Stimulated activated CD8-positive, alpha-beta memory T cell treated with anti-CD3 and anti-CD28 coated beads, Interleukin-12 subunit alpha, Interleukin-12 subunit beta, amount 100 ng/mL, for 1 hour (primary cell): ENCODE data around the gene SYT2.
"Not testable (repeated sequence)": the region's sequence is repeated elsewhere in the genome, so short reads cannot be mapped to it uniquely, and the experiment has no call there.

ENCODE experiments used
- DNase-seq: peaks from one replicate; pipeline ENCODE4 v3.0.0-alpha.2; 2020; ENCODE audit warnings: low read depth

The SYT2 gene

GRCh38 chr1:202571719-202572339 is 138.4 kb downstream of the SYT2 start:
- DNase-seq = no peak

DNA sequence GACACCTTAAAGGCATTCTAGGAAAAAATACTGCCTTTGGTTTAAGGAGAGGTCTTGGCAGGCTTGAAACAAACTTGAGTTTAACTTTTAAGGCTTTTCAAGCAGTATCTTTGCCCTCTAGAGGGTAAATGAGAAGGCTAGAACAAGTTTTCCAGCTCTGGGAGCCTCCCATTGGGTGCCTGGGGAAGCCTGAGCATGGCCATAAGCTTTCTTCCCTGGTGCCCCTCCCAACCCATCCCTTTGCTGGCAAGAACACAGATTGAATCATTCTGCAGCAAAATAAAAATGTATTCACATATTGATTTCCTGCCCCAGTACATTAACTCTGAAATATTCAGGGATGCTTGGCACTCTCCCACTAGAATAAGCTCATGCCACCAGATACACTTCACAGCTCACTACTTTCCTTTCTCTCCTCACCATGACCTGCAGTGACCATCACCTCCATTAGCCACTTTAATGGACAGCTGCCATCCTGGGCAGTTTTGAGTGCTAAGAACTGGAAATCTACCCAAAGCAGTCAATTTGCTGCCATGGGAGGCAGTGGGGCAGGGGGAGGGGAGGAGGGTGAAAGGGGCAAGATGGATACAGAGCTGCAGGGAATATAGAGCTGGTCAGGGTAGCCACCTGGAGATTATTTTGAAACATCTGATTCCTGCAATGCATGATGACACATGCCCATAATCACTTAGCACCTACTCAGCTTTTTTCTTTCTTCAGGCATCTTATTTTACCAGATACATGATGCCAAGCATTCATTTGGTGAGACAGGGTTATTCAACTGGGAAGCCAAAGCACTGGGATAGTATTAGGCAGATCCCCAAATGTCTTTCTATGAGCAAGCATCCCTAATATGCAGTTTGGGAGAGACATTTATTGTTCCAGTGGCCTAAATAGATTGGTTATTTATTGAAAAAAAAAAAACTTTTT is 140.6 kb downstream of the SYT2 start:
- no peak for DNase-seq

- no peak for DNase-seq
Measured at GRCh38 chr1:202568826-202569225, 141.4 kb downstream of the SYT2 start.

DNA sequence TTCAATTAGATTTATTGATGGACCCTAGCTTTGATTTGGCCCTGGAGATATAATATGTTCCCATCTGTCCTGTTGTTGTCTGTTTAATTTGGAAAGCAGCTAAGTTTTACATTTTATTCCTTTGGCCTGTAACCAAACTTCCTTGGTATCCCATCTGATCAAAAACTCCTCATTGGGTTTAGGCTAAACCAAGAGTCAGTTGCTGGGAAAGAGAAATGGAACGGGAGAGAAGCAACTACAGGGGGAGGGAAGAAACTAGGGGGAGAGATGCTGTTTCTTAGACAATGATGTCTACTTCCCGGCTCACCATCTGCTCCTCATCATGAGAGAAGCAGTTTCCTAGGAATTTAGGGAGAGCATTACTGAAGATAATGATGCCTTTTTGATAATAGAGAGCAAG is 141.8 kb downstream of the SYT2 start:
- DNase-seq = no peak

DNA sequence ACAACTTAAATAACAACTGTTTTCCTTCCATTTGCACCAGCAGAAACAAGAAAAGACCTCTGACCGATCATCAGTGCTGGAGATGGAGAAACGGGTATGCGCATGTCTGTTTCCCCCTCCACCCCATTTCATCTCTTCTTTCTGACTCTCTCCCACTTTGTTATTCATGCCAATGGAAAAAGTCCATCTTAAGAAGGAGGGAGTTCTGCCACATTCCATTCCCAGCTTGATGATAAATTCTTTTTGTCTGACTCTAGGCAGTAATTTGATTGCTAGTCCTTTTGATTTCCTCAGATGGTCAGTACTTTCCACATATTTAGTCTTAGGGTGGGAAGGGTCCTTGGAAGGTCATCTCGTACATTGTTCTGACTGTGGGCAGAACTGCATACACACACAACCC is 142.5 kb downstream of the SYT2 start:
- no peak for DNase-seq

GRCh38 chr1:202565890-202566602 is 144.2 kb downstream of the SYT2 start:
- DNase-seq = no peak

DNA sequence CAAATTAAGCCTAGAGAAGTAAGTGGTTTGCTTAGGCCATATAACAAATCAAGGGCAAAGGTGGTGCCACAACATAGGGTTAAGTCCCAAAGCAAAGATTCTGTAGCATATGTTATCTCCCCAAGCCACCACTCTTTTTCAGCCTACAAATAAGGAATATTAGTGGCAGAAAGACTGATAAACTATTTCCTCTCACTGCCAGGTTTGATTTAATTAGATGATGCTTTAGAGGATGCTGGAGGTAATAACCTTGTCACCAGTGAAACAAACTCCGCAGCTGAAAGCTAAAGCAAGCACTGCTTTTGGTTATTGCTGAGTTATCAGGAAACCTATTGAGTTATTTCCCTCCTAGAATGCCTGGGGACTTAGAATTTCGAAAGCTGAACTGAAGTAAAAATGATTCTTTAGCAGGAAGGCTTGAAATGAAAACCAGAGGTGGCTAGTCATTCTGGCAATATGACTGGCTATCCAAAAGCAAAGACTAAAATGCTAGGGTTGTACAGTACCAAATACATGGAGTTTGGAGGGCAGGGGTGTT is 145.2 kb downstream of the SYT2 start:
- no peak for DNase-seq

DNA sequence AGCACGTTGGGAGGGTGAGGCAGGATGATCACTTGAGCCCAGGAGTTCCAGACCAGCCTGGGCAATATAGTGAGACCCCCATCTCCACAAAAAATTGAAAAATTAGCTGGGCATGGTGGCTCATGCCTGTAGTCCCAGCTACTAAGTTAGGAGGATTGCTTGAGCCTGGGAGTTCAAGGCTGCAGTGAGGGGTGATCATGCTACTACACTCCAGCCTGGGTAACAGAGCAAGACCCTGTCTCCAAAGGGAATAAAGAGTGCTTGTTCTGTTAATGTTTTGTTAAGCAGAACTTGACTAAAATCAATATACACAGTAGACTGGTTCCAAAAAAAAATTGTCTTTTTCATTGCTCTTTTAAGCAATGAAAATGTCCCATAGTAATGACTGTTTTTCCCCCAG is 146.4 kb downstream of the SYT2 start:
- DNase-seq = no peak

GRCh38 chr1:202562444-202563060 is 147.7 kb downstream of the SYT2 start:
- no peak for DNase-seq

DNA sequence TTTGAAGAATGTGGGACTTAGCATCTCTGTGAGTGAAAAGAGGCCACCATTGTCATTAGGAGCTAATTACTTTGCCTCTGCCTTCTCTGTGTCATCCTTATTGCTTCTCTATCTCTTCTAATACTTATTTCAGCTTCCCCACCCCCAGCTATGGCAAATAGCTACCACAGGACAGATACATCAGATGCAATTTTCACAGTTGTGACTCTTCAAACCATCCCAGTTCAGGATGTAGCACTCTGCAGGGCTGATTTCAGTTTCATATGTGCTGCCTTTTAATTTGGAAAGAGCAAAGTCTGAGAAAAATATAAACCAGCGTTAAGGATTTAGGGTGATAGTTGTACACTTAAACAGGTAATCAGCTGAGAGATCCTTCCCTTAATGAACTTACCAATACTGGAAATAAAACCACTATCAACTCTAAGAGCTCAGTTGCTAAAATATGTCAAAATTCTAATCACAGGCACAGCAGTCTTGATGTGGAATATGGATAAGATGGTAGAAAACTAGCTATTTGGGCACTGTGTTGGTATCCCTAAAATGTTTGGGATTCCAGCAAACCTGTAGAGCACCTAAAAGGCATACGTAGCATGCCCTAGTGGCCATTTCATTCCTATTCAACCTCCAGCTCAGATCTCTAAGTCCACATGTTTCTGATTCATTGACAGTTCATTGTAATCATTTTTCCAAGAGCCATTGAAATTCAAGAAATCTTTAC is 148.4 kb downstream of the SYT2 start:
- DNase-seq = no peak

DNA sequence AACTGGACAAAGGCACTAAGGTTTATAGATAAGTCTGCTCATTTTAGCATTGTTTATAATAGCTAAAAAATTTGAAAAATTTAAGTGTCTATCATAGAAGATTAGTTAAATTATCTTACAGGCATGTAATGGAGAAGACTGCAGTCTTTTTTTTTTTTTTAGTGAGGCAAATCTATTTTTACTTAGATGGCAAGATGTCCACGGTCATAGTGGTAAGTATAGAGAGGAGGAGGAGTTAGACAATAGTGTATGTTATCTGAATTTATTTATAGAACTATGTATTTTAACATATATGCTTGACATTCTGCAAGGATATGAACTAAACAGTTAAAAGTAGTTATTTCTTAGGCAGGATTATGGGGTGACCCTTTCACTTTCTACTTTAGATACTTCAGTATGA is 149.0 kb downstream of the SYT2 start:
- no peak for DNase-seq

DNA sequence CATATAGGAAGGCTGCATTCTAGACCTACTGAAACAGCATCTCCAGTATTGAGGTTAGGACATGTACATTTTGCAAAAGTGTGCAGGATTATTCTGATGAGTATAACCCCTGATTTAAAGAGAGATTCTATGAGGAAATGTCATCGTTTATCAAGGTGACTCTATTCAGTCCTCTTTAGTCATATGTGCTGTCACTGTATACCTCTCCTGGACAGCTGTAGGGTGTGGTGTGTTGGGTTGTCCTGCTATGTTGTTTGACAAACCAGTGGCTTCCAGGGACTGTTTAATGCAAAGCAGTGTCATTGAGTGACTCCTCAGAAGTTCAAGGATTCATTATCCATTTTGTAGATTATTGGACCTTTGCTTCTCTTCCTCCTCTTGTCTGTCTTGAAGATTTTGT is 152.6 kb downstream of the SYT2 start:
- not testable (repeated sequence) for DNase-seq

- DNase-seq = not testable (repeated sequence)
Measured at GRCh38 chr1:202556037-202556436, 154.2 kb downstream of the SYT2 start.

GRCh38 chr1:202554619-202555018 is 155.6 kb downstream of the SYT2 start:
- DNase-seq = not testable (repeated sequence)

GRCh38 chr1:202553560-202554038 is 156.7 kb downstream of the SYT2 start:
- no peak for DNase-seq

GRCh38 chr1:202553078-202553477 is 157.2 kb downstream of the SYT2 start:
- DNase-seq = not testable (repeated sequence)

DNA sequence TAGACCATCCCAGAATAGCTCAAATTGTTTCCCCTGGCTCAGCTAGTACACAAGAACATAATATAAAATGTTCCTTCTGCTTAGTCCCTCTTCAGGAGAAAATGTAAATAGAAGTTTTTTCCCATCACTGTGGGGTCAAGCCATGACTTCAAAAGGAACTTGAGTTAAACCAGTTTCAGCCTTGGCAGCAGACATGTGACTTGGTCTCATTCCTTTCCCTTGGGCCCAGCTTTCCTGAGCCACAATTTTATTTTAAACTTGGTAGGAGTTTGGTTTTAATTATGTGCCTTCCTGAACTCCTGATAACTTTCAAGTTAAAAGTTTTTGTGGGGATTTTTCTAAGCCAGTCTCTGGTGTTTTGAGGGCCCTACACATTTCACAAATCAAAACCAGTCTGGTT is 157.6 kb downstream of the SYT2 start:
- DNase-seq = not testable (repeated sequence)

DNA sequence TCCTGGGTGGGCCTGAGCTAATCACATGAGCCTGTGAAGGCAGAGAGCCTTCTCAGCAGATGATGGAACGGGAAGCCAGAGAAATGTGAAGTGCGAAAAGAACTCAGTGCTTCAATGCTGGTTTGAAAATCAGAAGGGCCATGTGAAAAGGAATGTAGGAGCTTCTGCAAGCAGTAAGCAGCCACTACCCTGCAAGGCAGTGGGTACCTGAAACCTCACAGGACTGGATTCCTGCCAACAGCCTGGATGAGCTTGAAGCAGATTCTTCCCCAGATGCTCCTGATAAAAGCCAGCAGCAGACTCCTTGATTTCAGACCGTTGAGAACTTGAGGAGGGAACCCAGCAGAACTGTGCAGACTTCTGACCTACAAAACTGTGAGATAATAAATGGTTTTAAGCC is 158.6 kb downstream of the SYT2 start:
- DNase-seq = no peak

DNA sequence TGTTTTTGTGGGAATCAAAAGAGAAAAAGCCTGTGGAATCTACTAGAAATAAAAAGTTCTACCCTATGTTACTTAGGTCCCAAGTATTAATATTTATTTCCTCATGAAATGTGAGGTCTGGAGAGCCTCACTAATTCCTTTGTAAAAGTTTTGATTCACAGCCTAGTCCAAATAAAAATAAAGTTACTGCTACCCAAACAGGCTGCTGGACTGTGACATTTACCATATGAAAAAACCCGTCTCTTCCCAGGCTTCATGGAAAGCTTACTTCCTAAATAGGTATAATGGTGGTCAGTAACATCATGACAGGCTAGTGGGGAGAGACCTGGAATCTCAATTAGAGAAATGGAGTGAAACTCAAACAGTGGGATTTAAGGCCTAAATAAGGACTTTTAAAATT is 160.2 kb downstream of the SYT2 start:
- not testable (repeated sequence) for DNase-seq

GRCh38 chr1:202547215-202547614 is 163.0 kb downstream of the SYT2 start:
- DNase-seq = no peak

- not testable (repeated sequence) for DNase-seq
Measured at GRCh38 chr1:202546796-202547195, 163.5 kb downstream of the SYT2 start.
